Left forelimb (tissue), 1 donor: ENCODE results near the gene PPM1E.
"Not testable (repeated sequence)": the region's sequence is repeated elsewhere in the genome, so short reads cannot be mapped to it uniquely, and the experiment has no call there.

ENCODE experiments used
- DNase-seq: peaks from one replicate; pipeline ENCODE4 v3.0.0-alpha.2; 2018; ENCODE audit warnings: low spot score

Gene PPM1E

GRCh38 chr17:58947824-58948223 lies 192.2 kb downstream of the PPM1E start:
- no peak for DNase-seq

- DNase-seq, result not testable (repeated sequence)
Observed at GRCh38 chr17:58954358-58954757, 198.7 kb downstream of the PPM1E start.

GRCh38 chr17:58956997-58957724 lies 201.5 kb downstream of the PPM1E start:
- DNase-seq, result no peak

GRCh38 chr17:58957725-58958073 lies 202.0 kb downstream of the PPM1E start:
- DNase-seq, result not testable (repeated sequence)

- DNase-seq, result no peak
Observed at GRCh38 chr17:58960068-58960467, 204.4 kb downstream of the PPM1E start.

GRCh38 chr17:58965221-58965620 lies 209.6 kb downstream of the PPM1E start:
- no peak for DNase-seq

GRCh38 chr17:58966208-58966607 lies 210.6 kb downstream of the PPM1E start:
- no peak for DNase-seq

- no peak for DNase-seq
Observed at GRCh38 chr17:58968426-58969061, 212.9 kb downstream of the PPM1E start.

- no peak for DNase-seq
Observed at GRCh38 chr17:58969156-58969555, 213.5 kb downstream of the PPM1E start.

- no peak for DNase-seq
Observed at GRCh38 chr17:58969612-58970011, 214.0 kb downstream of the PPM1E start.

GRCh38 chr17:58970609-58971450 lies 215.2 kb downstream of the PPM1E start:
- DNase-seq, result no peak

- DNase-seq, result no peak
Observed at GRCh38 chr17:58974354-58974753, 218.7 kb downstream of the PPM1E start.

GRCh38 chr17:58976541-58976940 lies 220.9 kb downstream of the PPM1E start:
- no peak for DNase-seq

GRCh38 chr17:58980706-58981481 lies 225.2 kb downstream of the PPM1E start:
- DNase-seq, result no peak

- no peak for DNase-seq
Observed at GRCh38 chr17:58982626-58983025, 227.0 kb downstream of the PPM1E start.

GRCh38 chr17:58985367-58985766 lies 229.7 kb downstream of the PPM1E start:
- DNase-seq, result no peak

GRCh38 chr17:58985971-58986370 lies 230.3 kb downstream of the PPM1E start:
- DNase-seq, result no peak

GRCh38 chr17:58989629-58990028 lies 234.0 kb downstream of the PPM1E start:
- no peak for DNase-seq

- no peak for DNase-seq
Observed at GRCh38 chr17:58991718-58992331, 236.2 kb downstream of the PPM1E start.

- DNase-seq, result no peak
Observed at GRCh38 chr17:58993311-58993710, 237.7 kb downstream of the PPM1E start.

- DNase-seq, result no peak
Observed at GRCh38 chr17:58995247-58995940, 239.7 kb downstream of the PPM1E start.
